GM21723 (cell line): ENCODE measurements around the gene GARNL3.

Experiments used
- ATAC-seq: cut with Tn5 transposase; IDR thresholded peaks from one replicate; pipeline ENCODE4 v1.9.1; 2021; ENCODE audit warnings: mild to moderate bottlenecking, moderate library complexity; ENCODE audit not compliant: unreplicated experiment

The GARNL3 gene

DNA sequence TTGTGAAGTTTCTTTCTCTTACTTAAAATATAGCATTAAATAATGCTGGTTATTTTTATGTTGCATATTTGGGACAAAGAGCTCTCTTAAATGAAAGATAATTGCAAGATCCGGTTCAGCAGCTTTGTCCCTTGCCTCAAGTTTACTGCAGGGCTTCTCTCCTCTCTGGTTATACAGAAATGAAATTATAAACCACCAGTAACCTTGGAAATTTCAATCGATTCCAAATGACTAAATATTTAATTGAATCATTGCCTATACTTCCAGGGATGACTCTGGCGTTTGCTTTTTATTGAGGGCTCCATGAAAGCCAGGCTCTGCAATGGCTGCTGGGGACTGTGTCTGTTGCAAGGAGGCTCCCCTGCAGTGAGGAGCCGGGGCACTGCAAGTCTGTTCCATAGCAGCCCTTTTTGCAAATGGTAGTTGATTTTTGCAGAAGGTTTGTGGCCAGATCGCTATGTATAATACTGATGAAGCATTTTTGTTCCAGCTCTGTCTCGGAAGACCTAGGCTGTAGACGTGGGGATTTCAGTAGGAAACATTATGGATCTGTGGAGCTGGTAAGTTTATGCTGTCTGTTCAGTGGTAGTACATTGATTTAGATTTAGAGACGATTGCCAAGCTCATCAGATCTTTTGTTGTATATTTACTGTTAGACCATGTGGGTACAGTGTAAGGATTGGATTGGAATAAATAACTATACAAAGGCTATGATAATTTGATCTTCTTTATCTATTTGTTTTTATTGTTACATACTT is at the start of gene GARNL3:
Gene GARNL3, plus strand, starts transcription at position 313 of the 758 bp plus-strand sequence. Its CDS starts 104 bp downstream, at position 417.
- ATAC-seq: no peak

- no peak for ATAC-seq
Observed at GRCh38 chr9:127215268-127216209, 49.0 kb upstream of the GARNL3 start.

DNA sequence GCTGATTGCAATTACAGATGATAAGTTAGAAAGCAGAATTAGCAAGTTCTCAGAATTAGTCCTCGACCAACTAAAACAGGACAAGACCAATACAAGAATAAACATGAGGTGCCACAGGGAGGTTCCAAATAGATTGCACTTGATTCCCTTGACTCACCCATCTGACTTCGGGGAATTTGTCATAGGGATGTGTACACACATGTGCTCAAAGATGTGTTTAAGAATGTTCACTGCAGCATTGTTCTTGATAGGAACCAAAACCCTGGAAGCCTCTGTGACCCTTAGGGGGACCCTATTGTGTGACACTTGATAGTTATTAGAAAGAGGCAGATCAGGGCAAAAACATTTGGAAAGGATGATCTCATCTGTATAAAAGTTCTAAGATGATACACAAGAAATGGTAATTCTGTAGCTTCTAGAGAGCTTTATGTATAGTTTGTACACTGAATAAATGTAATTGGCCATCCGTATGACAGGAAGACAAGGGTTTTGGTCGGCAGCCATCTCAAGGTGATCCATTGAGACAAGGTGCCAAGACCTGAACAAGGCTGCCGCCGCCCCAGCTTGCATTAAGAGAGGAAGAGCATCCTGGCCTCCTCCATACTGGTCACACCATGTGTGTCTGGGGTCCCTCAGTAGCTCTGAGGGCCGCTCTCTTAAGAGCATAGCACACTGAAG is 48.2 kb upstream of the GARNL3 start:
- ATAC-seq: no peak

DNA sequence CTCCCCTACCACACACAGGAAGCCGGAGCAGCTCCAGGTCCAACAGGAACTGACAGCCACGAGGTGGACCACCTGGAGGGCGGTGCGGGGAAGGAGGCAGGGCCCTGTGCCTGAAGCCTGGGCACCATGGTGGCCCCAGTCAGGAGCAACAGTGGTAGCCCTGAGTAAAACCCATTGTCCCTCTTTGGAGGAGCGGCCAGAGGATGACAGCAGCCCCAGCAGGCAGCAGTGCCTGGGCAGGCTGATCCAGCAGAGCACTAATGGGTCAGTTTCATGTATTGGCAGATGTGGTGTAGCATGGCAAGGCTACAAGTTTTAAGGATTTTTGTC is 47.7 kb upstream of the GARNL3 start:
- no peak for ATAC-seq

GRCh38 chr9:127218818-127219217 is 45.8 kb upstream of the GARNL3 start:
- ATAC-seq: no peak

- no peak for ATAC-seq
Observed at GRCh38 chr9:127219520-127219919, 45.1 kb upstream of the GARNL3 start.

DNA sequence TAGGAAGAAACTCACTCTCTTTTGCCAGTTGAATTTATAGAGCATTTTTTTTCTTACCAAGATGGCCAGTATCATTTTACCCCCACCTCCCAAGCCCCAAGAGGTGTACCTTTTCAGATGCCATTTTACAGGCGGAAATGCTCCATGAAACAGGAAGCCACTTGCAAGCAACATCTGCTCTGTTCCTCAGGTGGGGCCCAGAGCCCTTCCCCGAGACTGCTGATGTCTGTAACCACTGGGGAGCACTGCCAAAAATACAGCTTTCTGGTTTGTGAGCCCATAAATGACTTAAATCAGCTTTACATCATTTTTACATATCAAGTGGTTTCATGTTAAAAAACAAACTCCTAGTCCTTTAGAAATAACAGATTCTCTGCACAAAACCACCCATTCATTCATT is 42.9 kb upstream of the GARNL3 start:
- ATAC-seq: no peak

DNA sequence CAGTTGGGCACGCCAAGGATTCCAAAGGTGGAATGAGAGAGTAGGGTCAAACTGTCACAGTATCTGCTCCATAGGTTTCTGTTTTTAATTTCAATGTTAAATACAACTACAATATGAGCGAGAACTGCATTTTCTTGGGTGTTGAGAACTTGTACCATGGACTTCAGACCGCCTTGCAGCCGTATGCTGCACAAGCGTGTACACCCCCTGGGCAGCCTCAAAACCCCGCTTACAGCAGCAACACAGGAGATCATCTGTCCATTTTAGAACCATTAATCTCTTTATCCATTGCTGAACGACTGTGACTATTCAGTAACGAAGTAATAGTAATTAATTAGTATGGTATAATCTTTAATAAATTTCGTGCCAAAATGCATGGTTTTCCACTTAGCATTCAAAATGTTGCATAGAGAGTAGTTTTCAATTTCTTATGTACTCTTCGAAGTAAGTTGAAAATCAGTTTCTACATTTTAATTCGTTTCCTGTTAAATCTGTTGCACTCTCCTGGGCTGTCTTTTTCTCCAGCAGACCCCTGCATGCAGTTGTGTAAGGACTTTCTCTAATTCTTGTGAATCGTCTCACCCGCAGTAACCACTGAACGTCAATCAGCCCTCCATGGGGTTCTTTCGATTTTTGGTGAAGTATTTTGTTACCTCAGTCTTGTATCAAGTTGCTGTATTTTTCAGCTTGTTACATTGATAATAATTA is 42.0 kb upstream of the GARNL3 start:
- ATAC-seq: no peak

- no peak for ATAC-seq
Observed at GRCh38 chr9:127223266-127223665, 41.3 kb upstream of the GARNL3 start.

DNA sequence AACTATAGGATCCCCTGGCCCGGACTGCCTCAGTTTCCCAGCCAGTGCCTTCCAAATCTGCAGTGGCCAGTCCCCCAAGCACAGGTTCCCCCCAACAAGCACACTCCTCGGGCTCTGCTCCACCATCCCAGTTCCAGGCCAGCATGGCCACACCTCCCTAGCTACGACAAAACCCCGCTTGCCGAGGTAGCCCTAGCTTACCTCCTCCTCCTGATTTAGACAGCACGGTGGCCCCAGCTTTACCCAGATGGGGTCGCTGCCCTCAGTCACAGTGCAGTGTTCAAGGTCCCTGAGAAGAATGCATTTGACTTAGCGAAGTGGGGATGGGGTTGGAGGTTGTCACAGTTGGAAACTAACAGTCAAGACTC is 40.8 kb upstream of the GARNL3 start:
- ATAC-seq: no peak

DNA sequence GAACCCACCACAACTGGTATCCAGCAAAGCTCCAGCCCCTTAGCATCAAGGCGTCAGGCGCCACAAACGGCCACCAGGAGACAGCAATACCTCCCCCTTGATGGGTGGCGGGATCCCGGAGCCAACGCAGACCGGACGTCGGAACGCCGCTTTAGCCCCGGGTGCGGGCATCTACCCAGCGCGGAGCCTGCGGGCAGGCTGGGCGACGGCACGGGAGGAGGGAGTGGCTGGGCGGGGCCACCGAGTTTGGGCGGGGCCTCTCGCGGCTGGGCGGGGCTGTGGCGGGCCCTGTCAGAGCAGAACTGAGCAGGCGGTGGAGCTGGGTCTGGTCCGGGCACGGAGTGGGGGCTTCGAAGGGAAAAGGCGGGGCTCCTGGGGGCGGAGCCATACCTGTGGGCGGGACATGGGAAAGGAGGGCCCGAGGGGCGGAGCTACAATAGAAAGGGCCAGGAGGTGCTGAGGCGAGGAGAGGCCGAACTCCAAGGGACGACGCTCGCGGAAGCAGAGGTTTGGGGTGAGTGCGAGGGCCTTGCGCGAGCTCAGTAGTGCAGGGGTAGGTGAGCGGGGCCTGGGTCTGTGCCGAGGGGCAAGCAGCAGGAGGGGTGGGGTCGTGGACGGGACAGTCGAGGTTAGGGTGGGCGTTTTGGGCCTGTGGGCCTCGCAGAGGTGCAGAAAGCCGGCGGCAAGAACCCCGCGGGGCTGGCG is 40.2 kb upstream of the GARNL3 start:
- ATAC-seq: peak; percentile 53

DNA sequence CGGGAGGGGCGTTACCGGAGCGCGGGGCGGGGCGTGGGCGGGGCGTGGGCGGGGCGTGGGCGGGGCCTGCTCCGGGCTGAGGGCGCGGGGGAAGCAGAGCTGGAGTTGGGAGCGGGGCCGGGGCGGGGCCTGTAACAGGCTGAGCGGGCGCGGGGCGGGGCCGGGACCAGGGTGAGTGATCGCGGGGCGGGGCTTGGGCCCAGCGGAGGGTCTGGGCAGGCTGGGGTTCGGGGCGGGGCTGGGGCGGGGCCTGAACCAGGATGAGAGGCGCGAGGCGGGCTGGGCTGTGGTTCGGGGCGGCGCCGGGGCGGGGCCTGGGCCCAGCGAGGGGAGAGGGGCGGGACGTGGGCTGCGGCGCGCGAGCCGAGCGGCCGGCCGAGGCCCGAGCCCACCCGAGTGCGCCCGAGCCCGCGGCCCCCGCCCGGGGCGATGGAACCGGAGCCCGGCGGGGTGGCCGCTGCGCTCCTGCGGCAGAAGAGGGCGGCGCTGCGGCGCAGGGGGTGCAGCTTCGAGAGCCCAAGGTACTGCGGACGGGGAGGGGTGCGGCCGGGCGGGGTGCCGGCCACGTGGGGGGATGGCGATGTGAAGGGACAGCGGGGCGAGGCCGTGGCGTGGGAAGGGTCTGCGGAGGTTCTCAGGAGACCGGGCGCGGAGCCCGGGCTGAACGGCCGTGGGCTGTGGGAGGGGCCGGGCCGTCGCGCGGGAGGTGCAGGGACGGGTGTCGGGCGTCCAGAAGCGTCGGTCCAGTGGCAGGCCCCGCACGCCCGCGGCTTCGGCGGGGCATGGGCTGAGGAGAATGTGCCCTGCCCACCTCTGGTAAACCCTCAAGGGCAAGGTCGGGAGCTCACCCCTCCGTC is 39.5 kb upstream of the GARNL3 start:
- ATAC-seq: peak; percentile 45

DNA sequence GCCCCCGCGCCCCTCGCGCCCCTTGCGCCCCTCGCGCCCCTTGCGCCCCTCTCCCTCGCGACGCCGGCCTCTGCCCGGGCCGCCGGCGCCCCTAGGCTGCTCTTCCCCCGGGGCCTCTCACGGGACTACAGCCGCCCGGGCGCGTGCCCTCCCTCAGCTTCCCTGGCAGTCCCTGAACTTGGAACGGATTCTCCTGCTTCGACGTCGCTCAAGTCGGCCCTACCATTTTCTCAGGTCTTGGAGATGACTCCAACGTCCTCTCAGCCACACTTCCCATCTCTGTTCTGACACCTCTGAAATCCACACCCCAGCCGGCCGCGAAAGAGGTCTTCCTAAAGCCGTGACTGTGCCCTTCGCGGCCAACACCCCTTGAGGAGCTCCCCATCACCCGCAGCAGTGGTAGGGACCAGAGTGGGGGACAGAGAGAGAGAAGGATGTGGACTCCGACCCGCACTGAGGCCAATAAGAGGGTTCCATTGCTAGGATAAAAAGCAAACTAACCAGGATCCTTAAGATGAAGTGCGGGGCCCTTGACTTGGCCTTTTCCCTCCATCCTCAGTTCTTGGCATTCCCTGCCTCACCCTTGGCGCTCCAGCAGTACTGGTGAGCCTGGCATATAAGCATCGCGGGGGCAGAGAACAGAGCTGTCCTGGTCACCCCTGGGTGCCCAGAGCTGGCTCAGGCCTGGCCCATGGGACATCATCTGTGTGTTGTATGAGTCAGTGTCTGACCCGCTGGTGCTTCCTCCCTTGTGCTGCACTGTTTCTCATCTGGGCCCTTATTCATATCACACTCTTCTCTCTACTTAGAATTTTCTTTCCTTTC is 38.6 kb upstream of the GARNL3 start:
- no peak for ATAC-seq

- ATAC-seq: no peak
Observed at GRCh38 chr9:127229691-127230417, 34.7 kb upstream of the GARNL3 start.

GRCh38 chr9:127231666-127232065 is 32.9 kb upstream of the GARNL3 start:
- no peak for ATAC-seq

DNA sequence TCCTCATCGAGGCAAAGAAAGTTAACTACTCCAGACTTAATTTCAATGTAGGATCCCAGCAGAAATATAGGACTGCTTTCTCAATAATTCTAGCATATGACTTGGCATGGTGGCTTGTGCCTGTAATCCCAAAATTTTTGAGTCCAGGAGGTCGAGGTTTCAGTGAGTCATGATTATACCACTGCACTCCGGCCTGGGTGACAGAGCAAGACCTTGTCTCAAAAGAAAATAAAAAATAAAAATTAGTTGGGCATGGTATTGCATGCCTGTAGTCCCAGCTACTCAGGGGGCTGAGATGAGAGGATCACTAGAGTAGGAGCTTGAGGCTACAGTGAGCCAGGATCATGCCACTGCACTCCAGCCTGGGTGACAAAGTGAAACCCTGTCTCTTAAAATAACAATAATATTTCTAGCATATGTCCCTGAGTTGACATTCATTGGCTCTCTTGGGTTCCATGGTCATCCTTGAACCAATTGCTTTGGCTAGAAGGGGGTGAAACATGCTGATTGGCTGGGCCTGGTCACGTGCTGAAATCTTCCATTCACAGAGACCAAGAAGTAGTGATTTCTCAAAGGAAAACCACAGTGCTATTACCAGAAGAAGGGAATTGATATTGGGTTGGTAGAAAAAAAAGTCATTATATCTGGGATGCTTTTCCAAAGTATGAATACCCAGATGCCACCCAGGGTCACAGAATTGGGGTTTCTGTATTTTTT is 31.6 kb upstream of the GARNL3 start:
- ATAC-seq: no peak

DNA sequence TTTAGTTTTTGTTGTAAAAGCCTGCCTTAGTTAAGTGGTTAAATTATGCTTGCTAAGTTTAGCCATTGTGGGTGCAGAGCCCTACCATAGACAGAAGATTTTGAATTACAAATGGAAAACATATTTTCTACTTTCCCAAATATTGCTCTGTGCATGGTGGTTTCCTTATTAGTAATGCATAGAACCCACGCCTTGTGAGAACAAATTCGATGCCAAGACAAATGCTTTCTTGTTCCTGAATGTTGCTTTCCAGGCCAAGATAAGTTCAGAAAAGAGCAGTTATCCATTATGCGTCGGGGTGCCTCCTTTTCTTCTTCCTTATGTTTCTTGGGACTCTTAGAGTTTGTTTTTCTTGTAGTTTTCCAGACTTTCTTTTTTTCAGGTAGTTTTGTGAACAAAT is 31.0 kb upstream of the GARNL3 start:
- ATAC-seq: no peak
